Effector memory CD8-positive, alpha-beta T cell (primary cell): ENCODE results near the gene KRTAP4-5.
"Not testable (repeated sequence)": the region's sequence is repeated elsewhere in the genome, so short reads cannot be mapped to it uniquely, and the experiment has no call there.

ENCODE experiments used
- ATAC-seq: fragments of 150-1000 bp; cut with Tn5 transposase; replicated peaks from 2 replicates; pipeline ENCODE4 v1.10.0; 2021; ENCODE audit warnings: mild to moderate bottlenecking, moderate library complexity
- DNase-seq, 3 experiments: peaks; one replicate each; pipeline ENCODE4 v3.0.0; 2021
- H3K27ac Mint-ChIP-seq, 2 donors: one replicate each; pipeline ENCODE4 v1.8.0; 2022; ENCODE audit warnings: mild to moderate bottlenecking in 2 of 2, mixed read lengths in 2 of 2, moderate library complexity in 2 of 2
- H3K27me3 Mint-ChIP-seq, 2 donors: one replicate each; pipeline ENCODE4 v1.8.0; 2022; ENCODE audit warnings: mixed read lengths in 2 of 2
- H3K36me3 Mint-ChIP-seq: one replicate; pipeline ENCODE4 v1.8.0; 2022; ENCODE audit warnings: mild to moderate bottlenecking, moderate library complexity, mixed read lengths; ENCODE audit not compliant: insufficient read depth
- H3K4me1 Mint-ChIP-seq, 2 donors: one replicate each; pipeline ENCODE4 v1.8.0; 2022; ENCODE audit warnings: low read depth in 2 of 2, mixed read lengths in 2 of 2
- H3K4me3 Mint-ChIP-seq, 2 donors: one replicate each; pipeline ENCODE4 v1.8.0; 2022; ENCODE audit warnings: mild to moderate bottlenecking in 2 of 2, mixed read lengths in 2 of 2, moderate library complexity in 2 of 2
- H3K9me3 Mint-ChIP-seq, 2 donors: one replicate each; pipeline ENCODE4 v1.8.0; 2022; ENCODE audit warnings: mixed read lengths in 2 of 2
- total RNA-seq, 9 experiments: gene quantifications; one replicate each; lab custom pipeline; 2026; lab: John Stamatoyannopoulos, UW

KRTAP4-5 gene
- 0 reads per million in 9 experiments for total RNA-seq

- DNase-seq: no peak
- Mint-ChIP-seq H3K4me3 (no peak within 1 kb of the TSS), H3K27me3 (peaks cover 28 to 29% of the 10 kb centered on the region in 2 donors), H3K9me3 (no peaks in the 10 kb centered on the region), H3K4me1 (peaks cover 0 to 2% of the 10 kb centered on the region in 2 donors), H3K36me3 (peaks cover 3% of the 10 kb centered on the region), H3K27ac (no peak within 1 kb of the TSS)
- no peak for ATAC-seq
These were observed at the start of gene KRTAP4-5 for GRCh38 chr17:41149652-41149985. TSS of gene KRTAP4-5 (minus strand) at chr17:41149825. CDS start at chr17:41149767, 58 bp downstream.

- H3K27ac Mint-ChIP-seq: no peak overlapping the region
- DNase-seq (no peak), ATAC-seq (no peak)
- no peaks in the 10 kb centered on the region for H3K4me1 Mint-ChIP-seq
- no peaks in the 10 kb centered on the region for H3K36me3 Mint-ChIP-seq
- H3K27me3 Mint-ChIP-seq: peaks cover 27 to 39% of the 10 kb centered on the region in 2 donors
- H3K4me3 Mint-ChIP-seq: no peak overlapping the region
- H3K9me3 Mint-ChIP-seq: no peaks in the 10 kb centered on the region
These were observed 46.4 kb upstream of the KRTAP4-5 start for GRCh38 chr17:41196068-41196467.

GRCh38 chr17:41190328-41190727 lies 40.7 kb upstream of the KRTAP4-5 start:
- Mint-ChIP-seq H3K27me3 (peaks cover 41 to 55% of the 10 kb centered on the region in 2 donors), H3K9me3 (no peaks in the 10 kb centered on the region), H3K4me3 (no peak overlapping the region), H3K27ac (no peak overlapping the region), H3K36me3 (no peaks in the 10 kb centered on the region), H3K4me1 (peaks cover 0 to 2% of the 10 kb centered on the region in 2 donors)
- ATAC-seq: no peak
- DNase-seq: no peak

GRCh38 chr17:41189837-41190318 lies 40.3 kb upstream of the KRTAP4-5 start, which contains the start of gene KRTAP9-1:
TSS of gene KRTAP9-1 (plus strand) at chr17:41189887. CDS start at chr17:41189887, 0 bp downstream.
- H3K9me3 Mint-ChIP-seq, H3K27ac Mint-ChIP-seq, DNase-seq, ATAC-seq, H3K4me1 Mint-ChIP-seq, H3K36me3 Mint-ChIP-seq, H3K4me3 Mint-ChIP-seq: not testable (repeated sequence)
- peaks cover 41 to 59% of the 10 kb centered on the region in 2 donors for H3K27me3 Mint-ChIP-seq

- Mint-ChIP-seq H3K36me3 (no peaks in the 10 kb centered on the region), H3K4me3 (no peak overlapping the region), H3K27me3 (peaks cover 50 to 55% of the 10 kb centered on the region in 2 donors), H3K9me3 (no peaks in the 10 kb centered on the region), H3K27ac (no peak overlapping the region), H3K4me1 (peaks cover 0 to 2% of the 10 kb centered on the region in 2 donors)
- ATAC-seq (no peak), DNase-seq (no peak)
These were observed 37.2 kb upstream of the KRTAP4-5 start for GRCh38 chr17:41186872-41187271.

- Mint-ChIP-seq H3K27ac (no peak overlapping the region), H3K4me3 (no peak overlapping the region), H3K4me1 (no peaks in the 10 kb centered on the region), H3K9me3 (no peaks in the 10 kb centered on the region), H3K27me3 (peaks cover 33 to 37% of the 10 kb centered on the region in 2 donors), H3K36me3 (no peaks in the 10 kb centered on the region)
- ATAC-seq (no peak), DNase-seq (no peak)
These were observed 35.4 kb upstream of the KRTAP4-5 start for GRCh38 chr17:41185001-41185400.

GRCh38 chr17:41184480-41184961 lies 34.9 kb upstream of the KRTAP4-5 start, which contains the start of gene KRTAP4-1:
TSS of gene KRTAP4-1 (minus strand) at chr17:41184911. CDS start at chr17:41184854, 57 bp downstream.
- no peaks in the 10 kb centered on the region for H3K9me3 Mint-ChIP-seq
- no peaks in the 10 kb centered on the region for H3K4me1 Mint-ChIP-seq
- H3K4me3 Mint-ChIP-seq: no peak within 1 kb of the TSS
- ATAC-seq (no peak), DNase-seq (no peak)
- no peak within 1 kb of the TSS for H3K27ac Mint-ChIP-seq
- no peaks in the 10 kb centered on the region for H3K36me3 Mint-ChIP-seq
- H3K27me3 Mint-ChIP-seq: peaks cover 29 to 32% of the 10 kb centered on the region in 2 donors

- peaks cover 9 to 14% of the 10 kb centered on the region in 2 donors for H3K27me3 Mint-ChIP-seq
- DNase-seq (no peak), ATAC-seq (no peak)
- H3K36me3 Mint-ChIP-seq: no peaks in the 10 kb centered on the region
- H3K4me1 Mint-ChIP-seq: no peaks in the 10 kb centered on the region
- H3K4me3 Mint-ChIP-seq: no peak overlapping the region
- H3K9me3 Mint-ChIP-seq: no peaks in the 10 kb centered on the region
- no peak overlapping the region for H3K27ac Mint-ChIP-seq
These were observed 29.4 kb upstream of the KRTAP4-5 start for GRCh38 chr17:41178843-41179616.

GRCh38 chr17:41178341-41178740 lies 28.7 kb upstream of the KRTAP4-5 start:
- Mint-ChIP-seq H3K4me1 (peaks cover 0 to 3% of the 10 kb centered on the region in 2 donors), H3K9me3 (no peaks in the 10 kb centered on the region), H3K4me3 (no peak overlapping the region), H3K27me3 (peaks cover 6 to 14% of the 10 kb centered on the region in 2 donors), H3K36me3 (no peaks in the 10 kb centered on the region), H3K27ac (no peak overlapping the region)
- ATAC-seq (no peak), DNase-seq (no peak)

- Mint-ChIP-seq H3K27me3 (peaks cover 6 to 14% of the 10 kb centered on the region in 2 donors), H3K9me3 (no peaks in the 10 kb centered on the region), H3K4me3 (no peak within 1 kb of the TSS), H3K4me1 (peaks cover 0 to 4% of the 10 kb centered on the region in 2 donors), H3K36me3 (no peaks in the 10 kb centered on the region), H3K27ac (no peak within 1 kb of the TSS)
- DNase-seq (no peak), ATAC-seq (no peak)
These were observed 28.2 kb upstream of the KRTAP4-5 start, which contains the start of gene KRTAP4-2 for GRCh38 chr17:41177727-41178271. TSS of gene KRTAP4-2 (minus strand) at chr17:41178221. CDS start at chr17:41178164, 57 bp downstream.

- no peaks in the 10 kb centered on the region for H3K36me3 Mint-ChIP-seq
- peaks cover 0 to 4% of the 10 kb centered on the region in 2 donors for H3K4me1 Mint-ChIP-seq
- no peaks in the 10 kb centered on the region for H3K9me3 Mint-ChIP-seq
- ATAC-seq (no peak), DNase-seq (no peak)
- H3K27ac Mint-ChIP-seq: no peak overlapping the region
- no peak overlapping the region for H3K4me3 Mint-ChIP-seq
- peaks cover 15 to 17% of the 10 kb centered on the region in 2 donors for H3K27me3 Mint-ChIP-seq
These were observed 27.2 kb upstream of the KRTAP4-5 start for GRCh38 chr17:41176744-41177387.

GRCh38 chr17:41171886-41172285 lies 22.3 kb upstream of the KRTAP4-5 start:
- ATAC-seq: no peak
- DNase-seq: no peak
- Mint-ChIP-seq H3K9me3 (no peaks in the 10 kb centered on the region), H3K4me1 (peaks cover 2 to 4% of the 10 kb centered on the region in 2 donors), H3K4me3 (no peak overlapping the region), H3K36me3 (no peaks in the 10 kb centered on the region), H3K27ac (no peak overlapping the region), H3K27me3 (peaks cover 9 to 10% of the 10 kb centered on the region in 2 donors)

- H3K36me3 Mint-ChIP-seq: no peaks in the 10 kb centered on the region
These were observed 18.5 kb upstream of the KRTAP4-5 start, which contains the start of gene KRTAP4-3 for GRCh38 chr17:41168121-41168520. TSS of gene KRTAP4-3 (minus strand) at chr17:41168221. CDS start at chr17:41168172, 49 bp downstream.

More at GRCh38 chr17:41168121-41168520, 18.5 kb upstream of the KRTAP4-5 start, which contains the start of gene KRTAP4-3:
- H3K9me3 Mint-ChIP-seq: no peaks in the 10 kb centered on the region
- H3K27me3 Mint-ChIP-seq: peaks cover 11 to 20% of the 10 kb centered on the region in 2 donors
- no peak for ATAC-seq
- H3K4me1 Mint-ChIP-seq: peaks cover 0 to 2% of the 10 kb centered on the region in 2 donors
- H3K4me3 Mint-ChIP-seq: no peak within 1 kb of the TSS
- no peak within 1 kb of the TSS for H3K27ac Mint-ChIP-seq
- DNase-seq: no peak
